GM21576 (cell line): ENCODE results near the gene NRP1.
"Not testable (repeated sequence)": the region's sequence is repeated elsewhere in the genome, so short reads cannot be mapped to it uniquely, and the experiment has no call there.

ENCODE experiments used
- ATAC-seq: cut with Tn5 transposase; IDR thresholded peaks from one replicate; pipeline ENCODE4 v1.9.1; 2021; ENCODE audit warnings: mild to moderate bottlenecking, moderate library complexity; ENCODE audit not compliant: unreplicated experiment

Gene NRP1

GRCh38 chr10:33240931-33241330 is 93.5 kb downstream of the NRP1 start:
- no peak for ATAC-seq

- ATAC-seq, result no peak
These were observed 94.2 kb downstream of the NRP1 start for GRCh38 chr10:33240258-33240657.

GRCh38 chr10:33239257-33239656 is 95.2 kb downstream of the NRP1 start:
- no peak for ATAC-seq

GRCh38 chr10:33238643-33239042 is 95.8 kb downstream of the NRP1 start:
- ATAC-seq, result no peak

GRCh38 chr10:33237736-33238624 is 96.5 kb downstream of the NRP1 start:
- ATAC-seq, result no peak

GRCh38 chr10:33236916-33237315 is 97.6 kb downstream of the NRP1 start:
- no peak for ATAC-seq

- no peak for ATAC-seq
These were observed 98.5 kb downstream of the NRP1 start for GRCh38 chr10:33235951-33236350.

- no peak for ATAC-seq
These were observed 99.1 kb downstream of the NRP1 start for GRCh38 chr10:33235251-33235884.

- ATAC-seq, result no peak
These were observed 99.6 kb downstream of the NRP1 start for GRCh38 chr10:33234831-33235237.

- ATAC-seq, result no peak
These were observed 100.8 kb downstream of the NRP1 start for GRCh38 chr10:33233635-33234034.

- ATAC-seq, result no peak
These were observed 101.2 kb downstream of the NRP1 start for GRCh38 chr10:33233221-33233620.

- no peak for ATAC-seq
These were observed 102.7 kb downstream of the NRP1 start for GRCh38 chr10:33231621-33232350.

- ATAC-seq, result no peak
These were observed 104.6 kb downstream of the NRP1 start for GRCh38 chr10:33229949-33230267.

- no peak for ATAC-seq
These were observed 105.1 kb downstream of the NRP1 start for GRCh38 chr10:33229252-33229948.

- ATAC-seq, result no peak
These were observed 106.0 kb downstream of the NRP1 start for GRCh38 chr10:33228426-33228825.

GRCh38 chr10:33227489-33227888 is 107.0 kb downstream of the NRP1 start:
- ATAC-seq, result no peak

- ATAC-seq, result no peak
These were observed 110.1 kb downstream of the NRP1 start for GRCh38 chr10:33224251-33224965.

- ATAC-seq, result no peak
These were observed 111.0 kb downstream of the NRP1 start for GRCh38 chr10:33223326-33224000.

GRCh38 chr10:33222304-33222703 is 112.2 kb downstream of the NRP1 start:
- not testable (repeated sequence) for ATAC-seq

- no peak for ATAC-seq
These were observed 116.6 kb downstream of the NRP1 start for GRCh38 chr10:33217854-33218253.
